Anterior cingulate cortex (tissue), 58 donors: ENCODE results near the gene DSTYK.
"Not testable (repeated sequence)": the region's sequence is repeated elsewhere in the genome, so short reads cannot be mapped to it uniquely, and the experiment has no call there.

Experiments used
- DNase-seq, 58 donors: peaks; one replicate each; lab custom pipeline; 2025; lab: John Stamatoyannopoulos, UW

Gene DSTYK

DNA sequence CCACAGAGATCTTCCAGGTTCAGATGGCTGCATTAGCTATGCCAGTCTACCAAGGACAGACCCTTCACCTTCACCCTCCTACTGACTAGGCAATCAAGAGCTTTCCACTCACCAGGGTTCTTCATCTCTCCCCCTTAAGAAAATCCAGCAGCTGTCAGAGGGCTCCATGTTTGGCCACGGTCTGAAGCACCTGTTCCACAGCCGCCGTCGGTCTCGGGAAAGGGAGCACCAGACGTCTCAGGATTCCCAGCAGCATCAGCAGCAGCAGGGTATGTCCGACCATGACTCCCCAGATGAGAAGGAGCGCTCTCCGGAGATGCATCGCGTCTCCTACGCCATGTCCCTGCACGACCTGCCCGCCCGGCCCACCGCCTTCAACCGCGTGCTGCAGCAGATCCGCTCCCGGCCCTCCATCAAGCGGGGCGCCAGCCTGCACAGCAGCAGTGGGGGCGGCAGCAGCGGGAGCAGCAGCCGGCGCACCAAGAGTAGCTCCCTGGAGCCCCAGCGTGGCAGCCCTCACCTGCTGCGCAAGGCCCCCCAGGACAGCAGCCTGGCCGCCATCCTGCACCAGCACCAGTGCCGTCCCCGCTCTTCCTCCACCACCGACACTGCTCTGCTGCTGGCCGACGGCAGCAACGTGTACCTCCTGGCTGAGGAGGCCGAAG lies 30.0 kb upstream of the DSTYK start:
- no peak for DNase-seq

DNA sequence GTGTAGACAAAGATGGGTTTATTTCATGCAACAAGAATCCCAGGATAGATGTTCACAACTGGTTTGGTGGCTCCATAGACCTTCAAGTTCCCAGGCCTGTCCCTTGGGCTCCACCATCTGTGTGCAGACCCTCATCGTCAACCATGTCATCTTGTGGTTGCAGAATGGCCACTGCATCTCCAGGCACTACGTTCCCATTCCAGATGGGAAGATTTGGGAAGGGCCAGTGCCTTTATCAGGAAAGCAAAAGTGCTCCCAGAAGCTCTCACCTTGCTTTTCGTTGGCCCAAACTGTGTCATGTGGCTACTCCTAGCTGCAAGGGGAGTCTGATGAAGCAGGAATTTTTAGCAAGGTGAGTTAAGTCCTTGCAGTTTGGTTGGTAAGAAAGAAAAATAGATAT lies 29.1 kb upstream of the DSTYK start:
- DNase-seq = no peak

DNA sequence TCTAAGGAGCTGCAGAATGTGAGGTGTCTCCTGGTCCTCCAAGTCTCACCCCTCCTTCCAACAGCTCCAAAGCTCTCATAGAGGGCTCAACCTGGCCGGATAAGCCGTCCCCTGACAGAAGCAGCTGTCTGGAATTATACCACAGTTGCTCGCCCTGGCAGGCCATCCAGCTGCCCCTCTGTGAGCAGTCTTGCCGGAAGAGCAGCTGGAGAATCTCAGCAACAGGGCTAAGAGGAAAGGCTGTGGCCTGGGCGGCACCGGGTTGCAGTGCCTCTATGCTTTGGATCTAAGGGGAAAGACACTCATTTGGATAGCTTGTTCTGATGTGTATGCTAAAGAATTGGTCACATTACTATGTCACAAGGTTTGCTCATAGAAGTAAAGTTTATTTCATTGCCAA lies 28.6 kb upstream of the DSTYK start:
- peak in 1 of 58 donors; percentile 37 for DNase-seq

- DNase-seq = peak in 1 of 58 donors; percentile 40
Measured at GRCh38 chr1:205239078-205239477, 27.6 kb upstream of the DSTYK start.

- DNase-seq = peak in 8 of 58 donors; percentile 26 to 59 (median 40)
Measured at GRCh38 chr1:205237526-205238484, 26.3 kb upstream of the DSTYK start.

DNA sequence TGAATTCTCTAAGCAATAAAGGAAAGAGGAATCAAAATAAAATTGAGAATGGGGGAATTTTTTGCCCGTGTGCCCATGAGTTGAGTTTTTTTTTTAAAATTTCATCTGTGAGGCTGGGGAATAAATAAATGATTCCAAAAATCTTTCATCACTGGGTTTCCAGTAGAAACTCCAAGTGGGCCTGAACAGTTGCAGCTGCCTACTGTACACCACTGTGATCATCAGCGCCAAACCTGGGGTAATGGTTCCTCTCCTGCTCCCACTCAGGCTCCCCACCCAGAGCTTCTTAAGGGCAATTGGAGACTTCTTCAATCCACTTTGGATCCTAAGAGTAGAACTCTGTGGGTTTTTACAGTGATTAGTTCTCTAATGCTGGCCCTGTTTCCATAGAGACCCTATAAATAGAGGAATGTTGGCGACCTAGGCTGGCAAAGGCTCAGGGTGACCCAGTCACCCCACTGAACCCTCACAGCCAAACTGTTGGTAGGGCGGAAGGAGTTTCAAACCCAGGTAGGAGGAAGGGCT lies 25.5 kb upstream of the DSTYK start:
- no peak for DNase-seq

DNA sequence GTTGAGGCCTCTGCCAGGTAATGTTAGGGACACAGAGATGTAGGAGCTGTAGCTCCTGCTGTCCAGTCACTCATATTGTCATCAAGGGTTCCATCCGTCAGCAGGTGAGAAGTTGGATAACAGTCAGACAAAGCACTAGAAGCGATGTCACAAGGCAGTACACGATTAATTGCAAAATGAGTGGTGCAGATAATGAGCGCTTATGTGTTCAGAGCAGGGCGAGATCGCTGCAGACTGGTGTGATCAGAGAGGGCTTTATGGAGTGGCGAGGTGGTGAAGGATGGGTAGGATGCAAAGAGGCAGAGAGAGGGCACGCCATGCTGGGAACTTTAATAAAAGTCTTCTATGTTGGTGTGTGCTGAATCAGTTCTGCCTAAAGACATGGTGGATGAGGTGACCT lies 25.0 kb upstream of the DSTYK start:
- no peak for DNase-seq

GRCh38 chr1:205235951-205236350 lies 24.4 kb upstream of the DSTYK start:
- DNase-seq = no peak

DNA sequence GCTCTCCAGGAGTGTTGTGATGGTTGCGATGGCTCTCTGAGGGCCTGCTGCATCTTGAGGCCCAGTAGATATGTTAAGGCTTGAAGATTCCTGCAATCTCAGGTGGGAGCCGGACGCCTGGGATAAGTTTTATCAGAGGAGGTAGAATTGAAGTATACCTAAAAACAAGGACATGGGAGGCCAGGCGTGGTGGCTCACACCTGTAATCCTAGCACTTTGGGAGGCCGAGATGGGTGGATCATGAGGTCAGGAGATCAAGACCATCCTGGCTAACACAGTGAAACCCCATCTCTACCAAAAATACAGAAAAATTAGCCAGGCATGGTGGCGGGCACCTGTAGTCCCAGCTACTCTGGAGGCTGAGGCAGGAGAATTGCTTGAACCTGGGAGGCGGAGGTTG lies 22.5 kb upstream of the DSTYK start:
- DNase-seq = not testable (repeated sequence)

GRCh38 chr1:205232945-205233397 lies 21.5 kb upstream of the DSTYK start:
- no peak for DNase-seq

GRCh38 chr1:205232127-205232820 lies 20.8 kb upstream of the DSTYK start:
- DNase-seq = no peak

- DNase-seq = no peak
Measured at GRCh38 chr1:205230982-205231381, 19.5 kb upstream of the DSTYK start.

GRCh38 chr1:205229916-205230700 lies 18.6 kb upstream of the DSTYK start:
- peak in 3 of 58 donors; percentile 42 to 49 (median 48) for DNase-seq

GRCh38 chr1:205229399-205229871 lies 17.9 kb upstream of the DSTYK start:
- peak in 50 of 58 donors; percentile 30 to 85 (median 67) for DNase-seq

DNA sequence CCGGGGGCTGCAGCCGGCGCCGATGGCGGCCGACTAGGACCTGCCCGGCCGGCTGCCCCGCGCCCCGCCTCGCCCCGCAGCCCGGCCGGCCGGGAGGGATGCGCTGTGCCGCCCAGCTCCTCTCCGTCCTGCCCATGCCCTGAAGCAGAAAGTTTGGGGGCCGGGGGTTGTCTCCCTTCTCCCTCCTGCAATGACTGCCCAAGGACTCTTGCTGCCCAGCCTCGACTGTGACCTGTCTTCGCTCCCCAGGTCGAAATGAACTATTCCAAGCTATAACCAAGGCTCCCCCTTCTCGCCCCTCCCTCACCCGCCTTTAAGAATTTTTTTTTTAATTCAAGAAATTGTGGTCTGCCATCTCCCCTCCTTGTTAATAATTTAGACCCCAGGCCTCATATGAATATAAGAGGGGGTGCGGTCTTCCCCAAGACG lies 16.6 kb upstream of the DSTYK start:
- DNase-seq = no peak

GRCh38 chr1:205227584-205228013 lies 16.1 kb upstream of the DSTYK start, which contains the start of gene TMCC2:
TSS of gene TMCC2 (plus strand) at chr1:205227946. CDS start at chr1:205228565, 619 bp downstream.
- DNase-seq = peak in 57 of 58 donors; percentile 60 to 97 (median 92)

DNA sequence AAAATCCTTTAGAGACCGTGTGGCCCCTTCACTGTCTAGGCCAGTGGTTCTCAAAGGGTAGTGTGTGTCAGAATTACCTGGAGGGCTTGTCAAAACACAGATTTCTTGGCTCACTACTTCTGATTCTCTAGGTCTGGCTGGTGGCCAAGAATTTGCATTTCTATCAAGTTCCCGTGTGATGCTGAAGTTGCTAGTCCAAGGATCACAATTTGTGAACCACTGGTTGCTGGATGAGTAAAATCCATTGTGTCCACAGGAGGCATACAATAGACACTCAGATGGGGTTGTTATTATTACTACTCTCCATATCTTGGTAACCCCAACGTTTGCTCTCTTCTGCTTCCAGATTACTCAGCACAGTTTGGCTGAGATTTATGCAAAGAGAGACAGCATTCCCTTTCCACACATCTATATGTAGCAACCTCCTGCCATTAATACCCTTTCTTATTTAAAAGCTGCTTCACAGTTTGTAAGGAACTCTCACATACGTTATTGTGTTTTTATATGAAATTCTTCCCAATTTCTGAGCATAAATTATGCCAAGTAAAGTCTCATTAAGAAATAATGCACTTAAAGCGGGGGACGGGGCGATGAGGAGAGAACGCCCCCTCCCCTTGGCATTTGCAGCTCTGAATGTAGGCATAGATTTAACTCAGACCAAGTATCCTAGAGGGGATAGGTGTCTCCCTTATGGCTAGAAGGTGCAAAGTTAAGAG lies 15.5 kb upstream of the DSTYK start:
- DNase-seq = peak in 2 of 58 donors; percentile 36 to 56

- DNase-seq = peak in 2 of 58 donors; percentile 21 to 29
Measured at GRCh38 chr1:205225901-205226765, 14.6 kb upstream of the DSTYK start.
